ENCODE measurements around the gene CASP7. TPM values are rescaled to one million over a fixed set of nuclear protein-coding genes. Genes with fewer than 3 reads are reported as not detected.

Gene CASP7
- total and polyA plus RNA-seq, 2 donors: 26.5 to 27.9 TPM

DNA sequence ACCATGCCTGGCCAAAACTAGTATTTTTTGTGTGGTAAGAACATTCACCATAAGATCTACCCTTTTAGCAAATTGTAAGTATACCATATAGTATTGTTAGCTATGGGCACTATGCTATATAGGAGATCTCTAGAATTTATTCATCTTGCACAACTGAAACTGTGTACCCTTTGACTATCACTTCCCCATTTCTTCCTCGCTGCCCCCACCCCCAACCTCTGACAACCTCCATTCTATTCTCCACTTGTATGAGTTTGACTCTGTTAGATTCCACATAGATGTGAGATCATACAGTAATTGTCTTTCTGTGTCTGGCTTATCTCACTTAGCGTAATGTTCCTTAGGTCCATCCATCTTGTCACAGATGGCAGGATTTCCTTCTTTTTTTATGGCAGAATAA is 3.6 kb downstream of the CASP7 start:
- WGBS: 95% methylated on average over 2 of the region's 2 CpGs
- no peak for DNase-seq (ENCODE audit: low read depth in 6 of 9, low spot score in 9 of 9)
- H3K9me3 ChIP-seq (ENCODE audit: control insufficient read depth in 2 of 2, insufficient read depth in 1 of 2, low read length in 1 of 2): peaks cover 0 to 3% of the 10 kb centered on the region in 2 donors
- no peaks in the 10 kb centered on the region for H3K36me3 ChIP-seq (ENCODE audit: control insufficient read depth in 2 of 2, insufficient read depth in 2 of 2, low read length in 1 of 2)
- no peak overlapping the region for H3K27ac ChIP-seq (ENCODE audit: low read depth in 1 of 2, low read length in 1 of 2)
- H3K4me3 ChIP-seq (ENCODE audit: low read length in 2 of 2): no peak overlapping the region
- H3K4me1 ChIP-seq (ENCODE audit: control insufficient read depth in 2 of 2, insufficient read depth in 2 of 2, low read length in 2 of 2): peaks cover 7 to 15% of the 10 kb centered on the region in 2 donors
- no peaks in the 10 kb centered on the region for H3K27me3 ChIP-seq (ENCODE audit: control insufficient read depth in 2 of 2, insufficient read depth in 1 of 2, low read length in 1 of 2)

GRCh38 chr10:113686028-113686427 is 6.3 kb downstream of the CASP7 start:
- 97% methylated on average over 3 of the region's 3 CpGs for WGBS
- DNase-seq (ENCODE audit: low read depth in 6 of 9, low spot score in 9 of 9): no peak
- no peak overlapping the region for H3K27ac ChIP-seq (ENCODE audit: low read depth in 1 of 2, low read length in 1 of 2)
- H3K36me3 ChIP-seq (ENCODE audit: control insufficient read depth in 2 of 2, insufficient read depth in 2 of 2, low read length in 1 of 2): peaks cover 0 to under 1% of the 10 kb centered on the region in 2 donors
- H3K4me3 ChIP-seq (ENCODE audit: low read length in 2 of 2): no peak overlapping the region
- no peaks in the 10 kb centered on the region for H3K27me3 ChIP-seq (ENCODE audit: control insufficient read depth in 2 of 2, insufficient read depth in 1 of 2, low read length in 1 of 2)
- H3K9me3 ChIP-seq (ENCODE audit: control insufficient read depth in 2 of 2, insufficient read depth in 1 of 2, low read length in 1 of 2): no peaks in the 10 kb centered on the region
- H3K4me1 ChIP-seq (ENCODE audit: control insufficient read depth in 2 of 2, insufficient read depth in 2 of 2, low read length in 2 of 2): peaks cover 1 to 3% of the 10 kb centered on the region in 2 donors

- DNase-seq (ENCODE audit: low read depth in 6 of 9, low spot score in 9 of 9): no peak
- 97% methylated on average over 4 of the region's 4 CpGs for WGBS
- H3K36me3 ChIP-seq (ENCODE audit: control insufficient read depth in 2 of 2, insufficient read depth in 2 of 2, low read length in 1 of 2): peaks cover 5 to 10% of the 10 kb centered on the region in 2 donors
- no peaks in the 10 kb centered on the region for H3K27me3 ChIP-seq (ENCODE audit: control insufficient read depth in 2 of 2, insufficient read depth in 1 of 2, low read length in 1 of 2)
- H3K27ac ChIP-seq (ENCODE audit: low read depth in 1 of 2, low read length in 1 of 2): no peak overlapping the region
- peaks cover under 1 to 7% of the 10 kb centered on the region in 2 donors for H3K9me3 ChIP-seq (ENCODE audit: control insufficient read depth in 2 of 2, insufficient read depth in 1 of 2, low read length in 1 of 2)
- H3K4me3 ChIP-seq (ENCODE audit: low read length in 2 of 2): no peak overlapping the region
- no peaks in the 10 kb centered on the region for H3K4me1 ChIP-seq (ENCODE audit: control insufficient read depth in 2 of 2, insufficient read depth in 2 of 2, low read length in 2 of 2)
Observed at GRCh38 chr10:113687037-113687436, 7.3 kb downstream of the CASP7 start.

GRCh38 chr10:113689057-113689456 is 9.3 kb downstream of the CASP7 start:
- no peak for DNase-seq (ENCODE audit: low read depth in 6 of 9, low spot score in 9 of 9)
- Histone ChIP-seq H3K27ac (ENCODE audit: low read depth in 1 of 2, low read length in 1 of 2) (no peak overlapping the region), H3K27me3 (ENCODE audit: control insufficient read depth in 2 of 2, insufficient read depth in 1 of 2, low read length in 1 of 2) (no peaks in the 10 kb centered on the region), H3K36me3 (ENCODE audit: control insufficient read depth in 2 of 2, insufficient read depth in 2 of 2, low read length in 1 of 2) (peaks cover 10 to 23% of the 10 kb centered on the region in 2 donors), H3K4me3 (ENCODE audit: low read length in 2 of 2) (no peak overlapping the region), H3K9me3 (ENCODE audit: control insufficient read depth in 2 of 2, insufficient read depth in 1 of 2, low read length in 1 of 2) (peaks cover 9 to 16% of the 10 kb centered on the region in 2 donors), H3K4me1 (ENCODE audit: control insufficient read depth in 2 of 2, insufficient read depth in 2 of 2, low read length in 2 of 2) (no peaks in the 10 kb centered on the region)
- WGBS: 80% methylated on average over 1 of the region's 1 CpG

- Histone ChIP-seq H3K27ac (ENCODE audit: low read depth in 1 of 2, low read length in 1 of 2) (no peak overlapping the region), H3K27me3 (ENCODE audit: control insufficient read depth in 2 of 2, insufficient read depth in 1 of 2, low read length in 1 of 2) (no peaks in the 10 kb centered on the region), H3K36me3 (ENCODE audit: control insufficient read depth in 2 of 2, insufficient read depth in 2 of 2, low read length in 1 of 2) (peaks cover 10 to 23% of the 10 kb centered on the region in 2 donors), H3K4me1 (ENCODE audit: control insufficient read depth in 2 of 2, insufficient read depth in 2 of 2, low read length in 2 of 2) (no peaks in the 10 kb centered on the region), H3K9me3 (ENCODE audit: control insufficient read depth in 2 of 2, insufficient read depth in 1 of 2, low read length in 1 of 2) (peaks cover 9 to 20% of the 10 kb centered on the region in 2 donors), H3K4me3 (ENCODE audit: low read length in 2 of 2) (no peak overlapping the region)
- WGBS: 81% methylated on average over 3 of the region's 3 CpGs
- DNase-seq (ENCODE audit: low read depth in 6 of 9, low spot score in 9 of 9): no peak
Observed at GRCh38 chr10:113689574-113689973, 9.9 kb downstream of the CASP7 start.

- no peak for DNase-seq (ENCODE audit: low read depth in 6 of 9, low spot score in 9 of 9)
- Histone ChIP-seq H3K36me3 (ENCODE audit: control insufficient read depth in 2 of 2, insufficient read depth in 2 of 2, low read length in 1 of 2) (peaks cover 10 to 27% of the 10 kb centered on the region in 2 donors), H3K4me1 (ENCODE audit: control insufficient read depth in 2 of 2, insufficient read depth in 2 of 2, low read length in 2 of 2) (no peaks in the 10 kb centered on the region), H3K9me3 (ENCODE audit: control insufficient read depth in 2 of 2, insufficient read depth in 1 of 2, low read length in 1 of 2) (peaks cover 9 to 20% of the 10 kb centered on the region in 2 donors), H3K4me3 (ENCODE audit: low read length in 2 of 2) (no peak overlapping the region), H3K27me3 (ENCODE audit: control insufficient read depth in 2 of 2, insufficient read depth in 1 of 2, low read length in 1 of 2) (no peaks in the 10 kb centered on the region), H3K27ac (ENCODE audit: low read depth in 1 of 2, low read length in 1 of 2) (no peak overlapping the region)
- 67% methylated on average over 3 of the region's 3 CpGs for WGBS
Observed at GRCh38 chr10:113690749-113691148, 11.0 kb downstream of the CASP7 start.

DNA sequence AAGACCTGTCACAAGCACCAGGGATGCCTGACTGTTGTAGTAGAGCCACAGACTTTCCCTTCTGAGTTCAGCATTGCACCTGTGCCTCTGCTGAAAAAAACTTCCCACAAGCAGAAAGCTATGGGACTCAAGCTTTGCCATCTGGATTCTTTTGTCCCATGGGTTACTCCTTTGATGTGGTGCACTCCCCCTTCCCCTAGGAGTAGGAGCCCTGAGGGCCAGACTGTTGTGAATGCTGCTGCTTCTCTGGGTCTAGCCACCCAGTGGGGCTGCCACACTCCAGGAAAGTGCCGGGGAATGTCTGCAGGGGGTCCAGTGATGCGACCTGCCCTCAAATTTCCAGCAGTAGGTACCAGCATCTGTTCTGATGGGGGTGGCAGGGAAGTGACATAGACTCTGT is 11.7 kb downstream of the CASP7 start:
- no peak overlapping the region for H3K27ac ChIP-seq (ENCODE audit: low read depth in 1 of 2, low read length in 1 of 2)
- peaks cover 9 to 20% of the 10 kb centered on the region in 2 donors for H3K9me3 ChIP-seq (ENCODE audit: control insufficient read depth in 2 of 2, insufficient read depth in 1 of 2, low read length in 1 of 2)
- DNase-seq (ENCODE audit: low read depth in 6 of 9, low spot score in 9 of 9): no peak
- peaks cover 10 to 27% of the 10 kb centered on the region in 2 donors for H3K36me3 ChIP-seq (ENCODE audit: control insufficient read depth in 2 of 2, insufficient read depth in 2 of 2, low read length in 1 of 2)
- H3K4me1 ChIP-seq (ENCODE audit: control insufficient read depth in 2 of 2, insufficient read depth in 2 of 2, low read length in 2 of 2): no peaks in the 10 kb centered on the region
- H3K4me3 ChIP-seq (ENCODE audit: low read length in 2 of 2): no peak overlapping the region
- 98% methylated on average over 2 of the region's 2 CpGs for WGBS
- H3K27me3 ChIP-seq (ENCODE audit: control insufficient read depth in 2 of 2, insufficient read depth in 1 of 2, low read length in 1 of 2): no peaks in the 10 kb centered on the region

DNA sequence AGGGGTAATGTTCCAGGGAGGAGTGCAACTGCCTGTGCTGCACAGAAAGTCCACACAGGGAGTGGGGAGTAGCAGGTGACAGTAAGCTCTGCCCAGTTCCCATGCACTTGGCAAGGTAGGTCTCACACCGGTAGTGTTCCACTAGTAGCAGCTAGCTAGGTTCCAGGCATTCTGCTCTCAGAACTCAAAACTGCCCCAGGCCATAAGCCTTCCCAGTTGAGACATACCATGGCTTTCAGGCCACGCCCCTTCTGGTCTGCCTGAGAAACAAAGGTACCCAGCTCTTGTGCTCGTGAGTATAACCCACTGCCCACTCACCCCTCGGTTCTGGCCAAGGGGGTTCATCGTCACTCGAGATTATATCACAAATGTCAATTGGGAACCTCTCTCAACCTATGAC is 12.6 kb downstream of the CASP7 start:
- H3K27me3 ChIP-seq (ENCODE audit: control insufficient read depth in 2 of 2, insufficient read depth in 1 of 2, low read length in 1 of 2): no peaks in the 10 kb centered on the region
- DNase-seq (ENCODE audit: low read depth in 6 of 9, low spot score in 9 of 9): no peak
- no peaks in the 10 kb centered on the region for H3K4me1 ChIP-seq (ENCODE audit: control insufficient read depth in 2 of 2, insufficient read depth in 2 of 2, low read length in 2 of 2)
- no peak overlapping the region for H3K27ac ChIP-seq (ENCODE audit: low read depth in 1 of 2, low read length in 1 of 2)
- H3K4me3 ChIP-seq (ENCODE audit: low read length in 2 of 2): no peak overlapping the region
- WGBS: 98% methylated on average over 6 of the region's 6 CpGs
- H3K36me3 ChIP-seq (ENCODE audit: control insufficient read depth in 2 of 2, insufficient read depth in 2 of 2, low read length in 1 of 2): peaks cover 10 to 30% of the 10 kb centered on the region in 2 donors
- peaks cover 9 to 20% of the 10 kb centered on the region in 2 donors for H3K9me3 ChIP-seq (ENCODE audit: control insufficient read depth in 2 of 2, insufficient read depth in 1 of 2, low read length in 1 of 2)

- peaks cover 9 to 20% of the 10 kb centered on the region in 2 donors for H3K9me3 ChIP-seq (ENCODE audit: control insufficient read depth in 2 of 2, insufficient read depth in 1 of 2, low read length in 1 of 2)
Observed at GRCh38 chr10:113693348-113693747, 13.6 kb downstream of the CASP7 start.

More at GRCh38 chr10:113693348-113693747, 13.6 kb downstream of the CASP7 start:
- Histone ChIP-seq H3K4me3 (ENCODE audit: low read length in 2 of 2) (no peak overlapping the region), H3K27me3 (ENCODE audit: control insufficient read depth in 2 of 2, insufficient read depth in 1 of 2, low read length in 1 of 2) (no peaks in the 10 kb centered on the region), H3K36me3 (ENCODE audit: control insufficient read depth in 2 of 2, insufficient read depth in 2 of 2, low read length in 1 of 2) (peaks cover 20 to 41% of the 10 kb centered on the region in 2 donors), H3K4me1 (ENCODE audit: control insufficient read depth in 2 of 2, insufficient read depth in 2 of 2, low read length in 2 of 2) (no peaks in the 10 kb centered on the region), H3K27ac (ENCODE audit: low read depth in 1 of 2, low read length in 1 of 2) (no peak overlapping the region)
- WGBS: 95% methylated on average over 2 of the region's 2 CpGs
- DNase-seq (ENCODE audit: low read depth in 6 of 9, low spot score in 9 of 9): no peak
